D721Med (cell line): ENCODE measurements around the gene ZFPM1.

Experiments
- DNase-seq: peaks from one replicate; pipeline ENCODE4 v3.0.0; 2011; ENCODE audit warnings: low spot score; ENCODE audit not compliant: insufficient read length
- FAIRE-seq: peaks from 2 replicates; lab custom pipeline; 2011; peaks lifted over from hg19 to GRCh38; lab: Jason Lieb, UNC
- TF ChIP-seq, protein P1 (sequence below): IDR thresholded peaks from 2 replicates; pipeline ENCODE4 v1.5.1; 2012; ENCODE audit warnings: mild to moderate bottlenecking, control low read depth; ENCODE audit not compliant: insufficient read depth; ENCODE audit errors: missing control alignments

The ZFPM1 gene

DNA sequence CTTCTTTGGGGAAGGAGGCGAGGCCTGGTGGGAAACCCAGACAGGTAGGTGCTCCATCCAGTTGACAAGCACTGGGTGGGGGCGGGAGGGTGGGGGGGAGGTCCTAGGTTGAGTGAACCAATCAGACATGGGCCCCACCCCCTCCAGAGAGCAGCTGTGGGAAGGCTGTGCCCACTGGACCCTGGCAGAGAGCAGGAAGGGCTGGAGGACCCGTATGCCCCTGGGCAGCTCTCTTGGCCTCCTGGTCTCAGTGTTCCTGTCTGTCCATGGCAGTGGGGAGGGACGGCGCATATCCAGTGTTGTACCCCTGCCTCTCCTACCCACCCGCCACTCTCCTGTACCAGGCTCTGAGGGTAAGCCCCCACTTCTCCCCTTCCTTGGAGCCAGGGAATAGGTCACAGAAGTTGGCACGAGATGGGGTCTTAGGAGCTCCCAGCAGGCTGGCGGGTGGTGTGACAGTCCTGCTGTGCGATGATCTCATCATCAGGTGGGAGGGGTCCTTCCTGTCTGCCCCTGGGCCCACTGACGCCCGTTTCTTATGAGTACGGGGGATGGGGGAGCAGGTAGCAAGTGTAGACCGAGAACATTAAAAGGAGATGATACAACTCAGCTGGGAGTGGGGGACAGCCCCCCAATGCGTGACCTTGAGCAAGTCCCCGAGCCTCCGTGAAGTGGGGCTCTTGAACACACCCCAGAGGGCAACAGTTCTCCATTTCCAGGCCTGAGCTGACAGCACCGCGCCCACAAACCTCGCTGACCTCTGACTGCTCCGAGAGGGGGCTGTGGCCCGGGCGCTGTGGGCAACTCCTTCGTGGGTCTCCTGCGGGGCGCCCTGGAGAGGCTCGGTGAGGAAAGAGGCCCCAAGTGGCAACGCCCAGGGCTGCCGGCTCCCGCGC is 1.2 kb upstream of the ZFPM1 start:
- DNase-seq (no peak), FAIRE-seq (no peak)
- TF ChIP-seq, protein P1, sequence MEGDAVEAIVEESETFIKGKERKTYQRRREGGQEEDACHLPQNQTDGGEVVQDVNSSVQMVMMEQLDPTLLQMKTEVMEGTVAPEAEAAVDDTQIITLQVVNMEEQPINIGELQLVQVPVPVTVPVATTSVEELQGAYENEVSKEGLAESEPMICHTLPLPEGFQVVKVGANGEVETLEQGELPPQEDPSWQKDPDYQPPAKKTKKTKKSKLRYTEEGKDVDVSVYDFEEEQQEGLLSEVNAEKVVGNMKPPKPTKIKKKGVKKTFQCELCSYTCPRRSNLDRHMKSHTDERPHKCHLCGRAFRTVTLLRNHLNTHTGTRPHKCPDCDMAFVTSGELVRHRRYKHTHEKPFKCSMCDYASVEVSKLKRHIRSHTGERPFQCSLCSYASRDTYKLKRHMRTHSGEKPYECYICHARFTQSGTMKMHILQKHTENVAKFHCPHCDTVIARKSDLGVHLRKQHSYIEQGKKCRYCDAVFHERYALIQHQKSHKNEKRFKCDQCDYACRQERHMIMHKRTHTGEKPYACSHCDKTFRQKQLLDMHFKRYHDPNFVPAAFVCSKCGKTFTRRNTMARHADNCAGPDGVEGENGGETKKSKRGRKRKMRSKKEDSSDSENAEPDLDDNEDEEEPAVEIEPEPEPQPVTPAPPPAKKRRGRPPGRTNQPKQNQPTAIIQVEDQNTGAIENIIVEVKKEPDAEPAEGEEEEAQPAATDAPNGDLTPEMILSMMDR, result no peak

DNA sequence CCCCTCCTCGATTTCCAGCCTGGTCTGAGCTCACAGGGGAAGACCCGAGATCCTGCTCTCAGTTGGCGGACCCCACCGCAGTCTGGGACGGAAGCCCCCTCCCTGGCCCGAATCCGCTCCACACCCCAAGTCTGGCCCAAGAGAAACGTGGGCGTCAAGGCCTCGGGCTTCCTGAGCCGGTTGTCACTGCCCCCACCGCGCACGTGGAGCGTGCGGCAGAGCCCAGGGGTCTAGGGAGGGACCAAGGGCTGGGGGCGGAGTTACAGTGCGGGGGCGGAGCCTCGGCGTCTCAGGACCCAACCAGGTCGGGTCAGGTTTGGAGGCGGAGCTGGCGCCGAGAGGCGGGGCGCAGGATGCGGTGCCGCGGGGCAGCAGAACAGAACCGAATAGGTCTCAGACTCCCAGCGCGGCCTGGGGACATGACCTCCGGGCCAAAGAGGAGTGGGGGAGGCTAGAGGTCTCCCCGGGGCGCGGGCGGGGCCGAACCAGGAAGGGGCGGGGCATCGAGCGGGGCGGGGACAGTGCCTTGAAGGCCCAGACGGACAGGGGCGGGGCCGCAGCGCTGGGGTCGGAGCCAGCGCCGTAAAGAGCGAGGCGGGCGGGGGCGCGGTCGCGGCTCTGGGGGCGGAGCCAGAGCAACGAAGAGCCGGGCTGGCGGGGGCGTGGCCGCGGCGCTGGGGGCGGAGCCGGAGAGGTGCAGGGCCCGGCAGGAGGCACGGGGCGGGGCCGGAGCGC is 431 bp upstream of the ZFPM1 start:
- DNase-seq, result peak; percentile 75
- TF ChIP-seq, protein P1, result no peak
- FAIRE-seq, result no peak

DNA sequence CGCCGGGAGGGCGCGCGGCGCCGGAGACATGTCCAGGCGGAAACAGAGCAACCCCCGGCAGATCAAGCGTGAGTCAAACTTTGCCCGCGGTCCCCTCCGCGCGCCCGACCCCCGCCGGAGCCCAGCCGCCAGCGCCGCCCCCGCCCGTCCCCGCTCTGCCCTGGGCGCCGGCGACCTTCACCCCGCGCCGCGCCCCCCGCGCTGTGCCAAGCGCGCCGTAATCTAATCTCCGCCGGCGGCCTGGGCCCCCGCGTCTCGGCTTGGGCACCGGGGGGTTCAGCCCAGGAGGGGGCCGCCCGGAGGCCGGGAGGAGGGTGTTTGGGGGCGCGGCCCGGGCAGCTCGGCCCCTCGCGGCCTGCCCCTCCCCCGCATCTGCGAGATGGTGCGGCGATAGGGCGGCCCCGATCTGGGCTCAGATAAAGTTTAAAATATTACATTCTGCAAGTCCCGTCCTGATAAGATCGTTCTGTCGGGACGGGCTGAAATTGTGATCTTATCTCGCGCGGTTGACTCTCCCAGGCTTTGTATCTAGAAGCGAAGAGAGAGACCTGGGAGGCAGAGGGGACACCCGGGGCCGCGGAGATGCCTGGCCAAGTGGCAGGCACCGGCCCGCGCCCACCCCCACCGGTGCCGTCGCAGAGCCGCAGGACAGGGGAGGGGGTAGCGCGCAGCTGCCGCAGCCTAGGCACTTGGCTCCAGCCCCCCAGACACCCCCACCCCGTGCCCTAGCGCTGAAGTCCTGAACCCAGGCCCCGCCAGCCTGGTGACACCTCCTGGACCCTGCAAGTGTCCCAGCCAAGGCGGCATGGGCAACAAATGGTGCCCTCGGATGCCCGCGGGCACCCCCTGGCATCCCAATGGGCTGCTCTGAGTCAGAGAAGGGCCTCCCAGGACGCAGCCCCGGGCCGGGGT is 787 bp downstream of the ZFPM1 start:
- FAIRE-seq (no peak), DNase-seq (no peak)
- TF ChIP-seq, protein P1, result no peak

DNA sequence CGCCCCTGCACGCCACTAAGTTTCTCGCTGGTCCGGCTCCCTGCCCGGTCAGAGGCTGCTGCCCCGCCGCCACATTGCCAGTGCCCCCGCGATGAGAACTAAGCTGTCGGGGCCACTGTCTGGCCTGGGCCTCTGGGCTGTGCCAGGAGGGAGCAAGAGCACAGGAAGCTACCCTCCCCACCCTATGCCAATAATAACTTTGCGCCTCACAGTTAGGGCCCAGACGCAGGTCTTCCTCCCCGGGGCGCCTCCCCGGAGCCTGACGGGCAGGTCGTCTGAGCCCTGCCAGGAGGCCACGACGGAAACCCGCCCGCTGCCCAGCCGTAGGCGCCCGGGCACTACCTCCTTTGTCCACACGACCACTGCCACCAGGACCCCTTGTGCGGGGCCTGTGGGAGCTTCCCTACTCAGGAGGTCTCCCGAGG is 1.5 kb downstream of the ZFPM1 start:
- TF ChIP-seq, protein P1, result no peak
- DNase-seq (no peak), FAIRE-seq (no peak)

DNA sequence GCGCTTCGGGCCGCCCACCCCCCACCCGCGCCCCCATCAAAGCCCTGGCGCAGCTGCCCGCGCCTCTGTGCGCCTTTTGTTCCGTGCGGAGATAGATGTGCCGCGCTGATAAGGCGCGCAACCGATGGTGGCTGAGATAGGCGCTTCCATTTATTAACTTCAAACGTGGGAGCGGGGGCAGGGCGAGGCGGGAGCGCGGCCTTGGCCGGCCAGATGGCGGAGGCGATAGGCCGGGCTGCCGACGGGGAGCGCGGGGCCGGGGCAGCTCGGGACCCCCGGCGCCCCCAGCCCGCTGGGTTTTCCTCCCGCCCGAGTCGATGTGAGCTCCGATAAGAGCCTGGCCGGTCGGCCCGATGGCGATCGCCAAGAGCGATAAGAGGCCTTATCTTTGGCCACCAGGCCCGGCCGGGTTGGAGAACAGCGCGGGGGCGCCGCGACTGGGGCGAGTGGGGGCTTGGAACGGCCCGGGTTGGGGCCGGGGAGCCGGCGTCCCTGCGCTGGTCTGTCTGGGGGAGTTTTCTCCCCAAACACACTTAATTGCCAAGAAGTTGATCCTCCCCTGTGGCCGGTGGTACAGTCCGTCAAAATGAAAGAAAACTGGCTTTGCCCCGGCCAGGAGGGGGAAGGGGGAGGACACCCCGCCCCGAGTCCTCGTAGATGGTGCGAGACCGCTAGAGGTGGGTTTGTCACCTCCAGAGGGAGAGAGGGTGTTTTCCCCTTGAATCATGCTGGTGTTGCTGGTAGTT is 2.7 kb downstream of the ZFPM1 start:
- DNase-seq, result no peak
- FAIRE-seq, result no peak
- TF ChIP-seq, protein P1, result no peak
